ENCODE data around the gene MOV10L1. TPM values are rescaled to one million over a fixed set of nuclear protein-coding genes. Genes with fewer than 3 reads are reported as not detected.

MOV10L1 gene
- total and polyA plus RNA-seq, 2 donors (not counting 1 experiment from before 2014, with no cell fraction given), result 0.03 to 0.83 TPM

DNA sequence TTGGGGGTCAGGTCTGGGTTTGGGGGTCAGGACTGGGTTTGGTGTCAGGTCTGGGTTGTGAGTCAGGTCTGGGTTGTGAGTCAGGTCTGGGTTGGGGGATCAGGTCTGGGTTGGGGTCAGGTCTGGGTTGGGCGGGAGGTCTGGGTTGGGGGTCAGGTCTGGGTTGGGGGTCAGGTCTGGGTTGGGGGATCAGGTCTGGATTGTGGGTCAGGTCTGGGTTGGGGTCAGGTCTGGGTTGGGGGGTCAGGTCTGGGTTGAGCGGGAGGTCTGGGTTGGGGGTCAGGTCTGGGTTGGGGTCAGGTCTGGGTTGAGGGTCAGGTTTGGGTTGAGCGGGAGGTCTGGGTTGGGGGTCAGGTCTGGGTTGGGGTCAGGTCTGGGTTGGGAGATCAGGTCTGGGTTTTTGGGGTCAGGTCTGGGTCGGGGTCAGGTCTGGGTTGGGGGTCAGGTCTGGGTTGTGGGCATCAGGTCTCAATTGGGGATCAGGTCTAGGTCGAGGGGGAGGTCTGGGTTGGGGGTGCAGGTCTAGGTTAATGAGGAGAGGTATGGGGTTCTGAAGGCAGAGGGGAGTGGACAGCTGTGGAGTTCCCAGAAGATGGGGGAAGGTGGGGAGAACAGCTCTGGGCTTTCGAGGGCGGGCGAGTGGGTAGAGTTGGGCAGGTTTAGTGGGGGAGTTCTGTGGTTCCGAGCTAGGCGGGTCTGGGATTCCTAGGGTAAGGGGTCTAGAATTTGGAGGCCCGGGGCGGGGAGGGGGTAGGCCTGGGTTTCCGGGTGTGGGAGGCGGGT lies 32.3 kb upstream of the MOV10L1 start:
- no peaks in the 10 kb centered on the region for H3K4me1 ChIP-seq (ENCODE audit: control insufficient read depth, extremely low read depth, insufficient read depth, low read length)
- no peak overlapping the region for H3K9ac ChIP-seq (ENCODE audit: insufficient read depth, low read length)
- no peaks in the 10 kb centered on the region for H3K27me3 ChIP-seq (ENCODE audit: control insufficient read depth, insufficient read depth, low read length)
- H3K4me3 ChIP-seq (replicated peaks in 1 of 4; ENCODE audit: control extremely low read depth in 1 of 4, insufficient read depth in 1 of 4, low read depth in 3 of 4, low read length in 4 of 4), result no peak overlapping the region
- H4K20me1 ChIP-seq (ENCODE audit: control insufficient read depth, extremely low read depth, insufficient read depth, low read length), result no peaks in the 10 kb centered on the region
- H3K4me2 ChIP-seq (ENCODE audit: extremely low read depth, insufficient read depth, low read length), result no peak overlapping the region
- H2AFZ ChIP-seq (ENCODE audit: low read length), result no peak overlapping the region
- no peak for TF ChIP-seq EZH2 (IDR thresholded peaks at IDR 0.05; ENCODE audit: low read length, missing control alignments)
- TF ChIP-seq, protein P1, sequence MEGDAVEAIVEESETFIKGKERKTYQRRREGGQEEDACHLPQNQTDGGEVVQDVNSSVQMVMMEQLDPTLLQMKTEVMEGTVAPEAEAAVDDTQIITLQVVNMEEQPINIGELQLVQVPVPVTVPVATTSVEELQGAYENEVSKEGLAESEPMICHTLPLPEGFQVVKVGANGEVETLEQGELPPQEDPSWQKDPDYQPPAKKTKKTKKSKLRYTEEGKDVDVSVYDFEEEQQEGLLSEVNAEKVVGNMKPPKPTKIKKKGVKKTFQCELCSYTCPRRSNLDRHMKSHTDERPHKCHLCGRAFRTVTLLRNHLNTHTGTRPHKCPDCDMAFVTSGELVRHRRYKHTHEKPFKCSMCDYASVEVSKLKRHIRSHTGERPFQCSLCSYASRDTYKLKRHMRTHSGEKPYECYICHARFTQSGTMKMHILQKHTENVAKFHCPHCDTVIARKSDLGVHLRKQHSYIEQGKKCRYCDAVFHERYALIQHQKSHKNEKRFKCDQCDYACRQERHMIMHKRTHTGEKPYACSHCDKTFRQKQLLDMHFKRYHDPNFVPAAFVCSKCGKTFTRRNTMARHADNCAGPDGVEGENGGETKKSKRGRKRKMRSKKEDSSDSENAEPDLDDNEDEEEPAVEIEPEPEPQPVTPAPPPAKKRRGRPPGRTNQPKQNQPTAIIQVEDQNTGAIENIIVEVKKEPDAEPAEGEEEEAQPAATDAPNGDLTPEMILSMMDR (conservative IDR thresholded peaks at IDR 0.05 in 1 of 2, IDR thresholded peaks at IDR 0.05 in 1 of 2; ENCODE audit: low read depth in 1 of 2, low read length in 2 of 2), result no peak
- H3K27ac ChIP-seq (ENCODE audit: insufficient read depth, low read length), result no peak overlapping the region
- no peaks in the 10 kb centered on the region for H3K9me3 ChIP-seq (ENCODE audit: control insufficient read depth, insufficient read depth, low read depth, low read length)
- no peak for DNase-seq (ENCODE audit: low read depth in 2 of 2)
- no peaks in the 10 kb centered on the region for H3K79me2 ChIP-seq (ENCODE audit: control insufficient read depth, insufficient read depth, low read length)
- H3K36me3 ChIP-seq (ENCODE audit: control insufficient read depth, insufficient read depth, low read length), result no peaks in the 10 kb centered on the region

- Histone ChIP-seq H3K27me3 (ENCODE audit: control insufficient read depth, insufficient read depth, low read length) (no peaks in the 10 kb centered on the region), H4K20me1 (ENCODE audit: control insufficient read depth, extremely low read depth, insufficient read depth, low read length) (no peaks in the 10 kb centered on the region), H3K27ac (ENCODE audit: insufficient read depth, low read length) (no peak within 1 kb of the TSS), H3K4me2 (ENCODE audit: extremely low read depth, insufficient read depth, low read length) (no peak within 1 kb of the TSS), H2AFZ (ENCODE audit: low read length) (no peak within 1 kb of the TSS), H3K9ac (ENCODE audit: insufficient read depth, low read length) (no peak within 1 kb of the TSS), H3K79me2 (ENCODE audit: control insufficient read depth, insufficient read depth, low read length) (no peaks in the 10 kb centered on the region), H3K4me3 (replicated peaks in 1 of 4; ENCODE audit: control extremely low read depth in 1 of 4, insufficient read depth in 1 of 4, low read depth in 3 of 4, low read length in 4 of 4) (no peak within 1 kb of the TSS), H3K4me1 (ENCODE audit: control insufficient read depth, extremely low read depth, insufficient read depth, low read length) (no peaks in the 10 kb centered on the region), H3K36me3 (ENCODE audit: control insufficient read depth, insufficient read depth, low read length) (no peaks in the 10 kb centered on the region), H3K9me3 (ENCODE audit: control insufficient read depth, insufficient read depth, low read depth, low read length) (no peaks in the 10 kb centered on the region)
- no peak for TF ChIP-seq EZH2 (IDR thresholded peaks at IDR 0.05; ENCODE audit: low read length, missing control alignments)
- TF ChIP-seq, protein P1 (conservative IDR thresholded peaks at IDR 0.05 in 1 of 2, IDR thresholded peaks at IDR 0.05 in 1 of 2; ENCODE audit: low read depth in 1 of 2, low read length in 2 of 2), result no peak
- no peak for DNase-seq (ENCODE audit: low read depth in 2 of 2)
Observed at GRCh38 chr22:50058061-50058905, 31.5 kb upstream of the MOV10L1 start, which contains the start of gene TTLL8. TTLL8 (minus strand) TSS chr22:50058298.

Data from fibroblast of lung (primary cell).